ENCODE measurements around the gene BPTF. TPM values are rescaled to one million over a fixed set of nuclear protein-coding genes. Genes with fewer than 3 reads are reported as not detected.

The BPTF gene
- total and polyA plus RNA-seq, 2 of the 13 experiments (the other 11 are each of a cell fraction or from before 2014, with no cell fraction given): 43.5 to 66.1 TPM

- TF ChIP-seq HIC2 (CRISPR knock-in tag; IDR thresholded peaks at IDR 0.05; ENCODE audit: low read depth) (peak; percentile 10; the same call in 1 of the 2 replicates), ZNF460 (CRISPR knock-in tag; IDR thresholded peaks at IDR 0.05; ENCODE audit: borderline replicate concordance) (0 out of 2 replicates have a peak, but pooled peaks have one; percentile 6), ZNF598 (CRISPR knock-in tag; IDR thresholded peaks at IDR 0.05; ENCODE audit: borderline replicate concordance) (no peak), HDAC6 (IDR thresholded peaks at IDR 0.05; ENCODE audit: low read depth, low read length) (no peak), NFYC (CRISPR knock-in tag; IDR thresholded peaks at IDR 0.05) (no peak), ZNF883 (CRISPR knock-in tag; IDR thresholded peaks at IDR 0.05; ENCODE audit: not compliant biosample characterization) (no peak), ZMYM2 (CRISPR knock-in tag; IDR thresholded peaks at IDR 0.05) (peak; percentile 33; the same call in 1 of the 2 replicates), ZSCAN21 (CRISPR knock-in tag; IDR thresholded peaks at IDR 0.05; ENCODE audit: borderline replicate concordance) (no peak), MLXIP (CRISPR knock-in tag; IDR thresholded peaks at IDR 0.05; ENCODE audit: borderline replicate concordance) (0 out of 2 replicates have a peak, but pooled peaks have one; percentile 2), ZNF629 (CRISPR knock-in tag; conservative IDR thresholded peaks at IDR 0.05) (no peak), SPEN (CRISPR knock-in tag; IDR thresholded peaks at IDR 0.05; ENCODE audit: low read depth) (no peak)
Measured at GRCh38 chr17:68019336-68019674, 194.0 kb downstream of the BPTF start (continued).

Data from HepG2 (cell line).